ENCODE data around the gene SETD2.

DNA sequence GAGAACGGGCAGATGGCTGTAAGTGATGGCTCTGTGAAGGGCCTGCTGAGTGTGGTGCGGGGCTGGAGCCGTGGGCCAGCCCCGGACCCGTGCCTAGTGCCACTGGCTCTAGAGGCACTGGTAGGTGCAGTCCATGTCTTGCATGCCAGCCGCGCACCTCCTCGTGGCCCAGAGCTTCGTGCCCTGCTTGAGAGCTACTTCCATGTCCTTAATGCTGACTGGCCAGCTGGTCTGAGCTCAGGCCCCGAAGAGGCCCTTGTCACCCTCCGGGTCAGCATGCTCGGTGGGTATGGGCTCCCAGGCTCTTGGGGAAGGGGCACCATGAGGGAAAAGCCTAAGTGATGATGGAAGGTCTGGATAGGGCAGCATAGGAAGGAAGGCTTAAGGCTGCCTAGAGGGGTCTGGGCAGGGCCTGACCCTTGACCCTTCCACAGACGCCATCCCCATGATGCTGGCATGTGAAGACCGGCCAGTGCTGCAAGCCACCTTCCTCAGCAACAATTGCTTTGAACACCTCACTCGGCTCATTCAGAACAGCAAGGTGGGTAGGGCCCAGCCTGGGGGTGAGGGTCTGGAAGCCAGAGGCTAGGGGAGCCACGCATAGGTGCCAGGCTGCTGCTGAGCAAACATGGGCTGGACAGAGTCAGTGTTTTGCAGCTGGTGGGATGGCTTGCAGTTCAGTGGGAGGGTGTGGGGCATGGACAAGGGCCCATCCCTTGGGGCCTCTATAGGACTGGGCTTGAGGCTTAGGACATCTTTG, 172.3 kb downstream of the SETD2 start:
- no peak for TF ChIP-seq GLIS3 (CRISPR knock-in tag; IDR thresholded peaks at IDR 0.05)
- TF ChIP-seq PATZ1 (CRISPR knock-in tag; IDR thresholded peaks at IDR 0.05; ENCODE audit: borderline replicate concordance), result no peak
- TF ChIP-seq ZFP3 (CRISPR knock-in tag; IDR thresholded peaks at IDR 0.05), result no peak
- TF ChIP-seq RARB (CRISPR knock-in tag; IDR thresholded peaks at IDR 0.05), result no peak
- TF ChIP-seq BACH2 (CRISPR knock-in tag; IDR thresholded peaks at IDR 0.05; ENCODE audit: borderline replicate concordance), result no peak
- no peak for TF ChIP-seq PPARA (CRISPR knock-in tag; IDR thresholded peaks at IDR 0.05; ENCODE audit: borderline replicate concordance)
- no peak for TF ChIP-seq CSDC2 (CRISPR knock-in tag; IDR thresholded peaks at IDR 0.05)
- TF ChIP-seq SNAI2 (CRISPR knock-in tag; IDR thresholded peaks at IDR 0.05), result no peak
- no peak for TF ChIP-seq ZNF8 (CRISPR knock-in tag; IDR thresholded peaks at IDR 0.05)
